ENCODE measurements around the gene EPS15. TPM values are rescaled to one million over a fixed set of nuclear protein-coding genes. Genes with fewer than 3 reads are reported as not detected.

The EPS15 gene
- total RNA-seq, 1 experiment from 2014 or later: 48.7 TPM

- BruUV-seq (replicated peaks): no TSS peak
- ChIA-PET CTCF (no interaction called here), POLR2A (no interaction called here)
- no peak for TF ChIP-seq CTCF (IDR thresholded peaks at IDR 0.05; ENCODE audit: unreplicated experiment)
- intact Hi-C loops (cut with micrococcal nuclease): no loop called here
- Mint-ChIP-seq H3K36me3 (ENCODE audit: insufficient read depth, unreplicated experiment) (no peaks in the 10 kb centered on the region), H3K9me3 (ENCODE audit: unreplicated experiment) (no peaks in the 10 kb centered on the region), H3K27ac (ENCODE audit: low read depth, unreplicated experiment) (no peak overlapping the region), H3K4me3 (ENCODE audit: unreplicated experiment) (peak overlapping the region; percentile 54), H3K4me1 (ENCODE audit: insufficient read depth, unreplicated experiment) (peaks cover 13% of the 10 kb centered on the region), H3K27me3 (ENCODE audit: insufficient read depth, unreplicated experiment) (no peaks in the 10 kb centered on the region)
- DNase-seq (ENCODE audit: unreplicated experiment): no peak
Observed at GRCh38 chr1:51329443-51330325, 189.4 kb downstream of the EPS15 start.

- no peak for DNase-seq (ENCODE audit: unreplicated experiment)
- no peak overlapping the region for H3K4me3 Mint-ChIP-seq (ENCODE audit: unreplicated experiment)
- ChIA-PET POLR2A (no interaction called here), CTCF (no interaction called here)
- H3K27ac Mint-ChIP-seq (ENCODE audit: low read depth, unreplicated experiment): no peak overlapping the region
- TF ChIP-seq CTCF (IDR thresholded peaks at IDR 0.05; ENCODE audit: unreplicated experiment): no peak
- intact Hi-C loops (cut with micrococcal nuclease): no loop called here
- H3K9me3 Mint-ChIP-seq (ENCODE audit: unreplicated experiment): no peaks in the 10 kb centered on the region
- no peaks in the 10 kb centered on the region for H3K36me3 Mint-ChIP-seq (ENCODE audit: insufficient read depth, unreplicated experiment)
- peaks cover 13% of the 10 kb centered on the region for H3K4me1 Mint-ChIP-seq (ENCODE audit: insufficient read depth, unreplicated experiment)
- no TSS peak for BruUV-seq (replicated peaks)
- H3K27me3 Mint-ChIP-seq (ENCODE audit: insufficient read depth, unreplicated experiment): no peaks in the 10 kb centered on the region
Observed at GRCh38 chr1:51328926-51329325, 190.1 kb downstream of the EPS15 start.

- no peaks in the 10 kb centered on the region for H3K27me3 Mint-ChIP-seq (ENCODE audit: insufficient read depth, unreplicated experiment)
- no peak overlapping the region for H3K4me3 Mint-ChIP-seq (ENCODE audit: unreplicated experiment)
- peaks cover 13% of the 10 kb centered on the region for H3K4me1 Mint-ChIP-seq (ENCODE audit: insufficient read depth, unreplicated experiment)
- TF ChIP-seq CTCF (IDR thresholded peaks at IDR 0.05; ENCODE audit: unreplicated experiment): no peak
- no peaks in the 10 kb centered on the region for H3K36me3 Mint-ChIP-seq (ENCODE audit: insufficient read depth, unreplicated experiment)
- no peak overlapping the region for H3K27ac Mint-ChIP-seq (ENCODE audit: low read depth, unreplicated experiment)
- ChIA-PET CTCF (no interaction called here), POLR2A (interaction anchor here (0.5 kb wide), 1 partner anchor 17 kb away, joined by 3 read pairs; no protein-coding TSS in a partner anchor)
- no peak for DNase-seq (ENCODE audit: unreplicated experiment)
- no TSS peak for BruUV-seq (replicated peaks)
- intact Hi-C loops (cut with micrococcal nuclease): no loop called here
- no peaks in the 10 kb centered on the region for H3K9me3 Mint-ChIP-seq (ENCODE audit: unreplicated experiment)
Observed at GRCh38 chr1:51328279-51328678, 190.8 kb downstream of the EPS15 start.

- Mint-ChIP-seq H3K27me3 (ENCODE audit: insufficient read depth, unreplicated experiment) (no peaks in the 10 kb centered on the region), H3K9me3 (ENCODE audit: unreplicated experiment) (no peaks in the 10 kb centered on the region), H3K36me3 (ENCODE audit: insufficient read depth, unreplicated experiment) (no peaks in the 10 kb centered on the region), H3K4me1 (ENCODE audit: insufficient read depth, unreplicated experiment) (peaks cover 13% of the 10 kb centered on the region), H3K4me3 (ENCODE audit: unreplicated experiment) (no peak overlapping the region), H3K27ac (ENCODE audit: low read depth, unreplicated experiment) (no peak overlapping the region)
- DNase-seq (ENCODE audit: unreplicated experiment): no peak
- CTCF ChIA-PET: no interaction called here
- no TSS peak for BruUV-seq (replicated peaks)
- POLR2A ChIA-PET: no interaction called here
- no peak for TF ChIP-seq CTCF (IDR thresholded peaks at IDR 0.05; ENCODE audit: unreplicated experiment)
- intact Hi-C loops (cut with micrococcal nuclease): no loop called here
Observed at GRCh38 chr1:51327386-51327785, 191.7 kb downstream of the EPS15 start.

Data from MCF 10A (cell line).